GM03348 (cell line): ENCODE data around the gene ANGPTL2.

Source experiments
- DNase-seq: peaks from one replicate; pipeline ENCODE4 v3.0.0; 2012; ENCODE audit warnings: low spot score

ANGPTL2 gene

DNA sequence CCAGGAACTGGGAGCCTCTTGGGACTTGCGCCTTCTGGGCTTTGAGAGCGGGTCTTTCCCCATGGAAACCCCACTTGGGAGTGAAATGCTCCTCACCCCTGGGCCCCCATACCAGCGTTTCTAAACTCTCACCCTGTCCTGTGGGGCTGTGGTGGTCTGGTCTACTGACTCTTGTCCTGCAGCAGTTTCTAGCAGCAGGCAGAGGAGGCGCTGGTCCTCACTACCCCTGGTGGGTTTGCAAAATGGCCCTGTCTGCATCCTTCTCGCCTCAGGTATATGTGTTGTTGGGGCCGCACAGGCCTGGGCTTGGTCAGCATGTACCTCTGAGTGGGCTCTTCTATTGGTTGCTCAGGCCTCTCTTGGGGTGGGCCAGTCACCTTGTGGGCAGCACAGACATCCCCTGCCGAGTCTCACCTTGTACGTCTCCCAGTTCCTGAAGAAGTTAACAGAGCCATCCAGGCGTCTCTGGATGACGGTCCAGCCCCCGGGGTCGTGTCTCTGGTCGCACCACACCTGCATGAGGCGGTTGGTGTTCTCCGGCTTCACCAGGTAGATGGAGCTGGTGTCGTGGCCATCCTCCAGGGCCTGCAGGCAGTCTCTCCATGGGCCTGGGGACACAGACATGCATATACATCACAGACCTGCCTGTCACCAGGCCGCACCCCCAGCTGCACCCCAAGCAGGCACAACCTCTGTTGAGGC is 29.0 kb downstream of the ANGPTL2 start:
- DNase-seq = no peak

DNA sequence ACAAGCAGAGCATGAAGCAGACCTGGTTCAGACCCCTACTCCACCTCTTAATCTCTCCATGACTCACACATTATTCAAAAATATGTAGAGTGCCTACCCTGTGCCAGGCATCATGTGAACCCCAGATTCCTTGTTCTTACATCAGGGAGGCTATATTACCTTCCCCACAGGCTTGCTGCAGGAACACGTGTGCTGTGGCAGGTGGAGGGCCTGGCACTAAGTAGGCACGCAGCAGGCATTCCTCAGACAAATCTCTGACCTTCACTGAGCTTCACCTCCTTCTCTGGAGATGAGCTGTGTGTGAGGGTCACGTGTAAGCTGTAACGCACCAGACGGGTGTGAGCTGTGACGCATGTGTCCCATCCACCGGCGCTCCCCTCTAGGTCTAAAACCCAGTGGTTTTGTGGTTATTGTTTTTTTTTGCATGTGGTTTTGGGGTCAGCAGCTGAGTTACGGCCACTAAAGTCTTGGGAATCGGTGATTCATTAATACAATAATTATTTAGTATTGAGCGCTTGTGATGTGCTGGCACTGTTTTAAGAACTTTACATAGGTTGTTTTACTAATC is 30.3 kb downstream of the ANGPTL2 start:
- DNase-seq = no peak

DNA sequence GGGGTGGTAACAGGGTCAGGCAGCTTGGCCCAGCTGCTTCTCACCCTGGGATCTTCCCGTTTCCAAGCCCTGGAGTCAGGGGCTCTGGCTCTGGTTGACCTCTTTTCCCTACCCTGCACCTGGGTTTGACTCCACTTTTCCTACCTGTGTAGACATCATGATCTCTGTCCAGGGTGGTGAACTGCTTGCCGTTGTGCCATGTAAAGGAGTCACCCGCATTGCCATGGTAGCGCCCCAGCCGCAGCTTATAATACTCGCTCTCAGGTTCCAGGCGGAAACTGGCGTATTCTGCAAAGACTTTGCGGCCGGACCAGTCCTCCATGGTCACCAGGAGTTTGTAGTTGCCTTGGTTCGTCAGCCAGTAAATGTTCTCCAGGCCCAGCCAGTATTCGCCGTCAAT is 30.9 kb downstream of the ANGPTL2 start:
- no peak for DNase-seq

DNA sequence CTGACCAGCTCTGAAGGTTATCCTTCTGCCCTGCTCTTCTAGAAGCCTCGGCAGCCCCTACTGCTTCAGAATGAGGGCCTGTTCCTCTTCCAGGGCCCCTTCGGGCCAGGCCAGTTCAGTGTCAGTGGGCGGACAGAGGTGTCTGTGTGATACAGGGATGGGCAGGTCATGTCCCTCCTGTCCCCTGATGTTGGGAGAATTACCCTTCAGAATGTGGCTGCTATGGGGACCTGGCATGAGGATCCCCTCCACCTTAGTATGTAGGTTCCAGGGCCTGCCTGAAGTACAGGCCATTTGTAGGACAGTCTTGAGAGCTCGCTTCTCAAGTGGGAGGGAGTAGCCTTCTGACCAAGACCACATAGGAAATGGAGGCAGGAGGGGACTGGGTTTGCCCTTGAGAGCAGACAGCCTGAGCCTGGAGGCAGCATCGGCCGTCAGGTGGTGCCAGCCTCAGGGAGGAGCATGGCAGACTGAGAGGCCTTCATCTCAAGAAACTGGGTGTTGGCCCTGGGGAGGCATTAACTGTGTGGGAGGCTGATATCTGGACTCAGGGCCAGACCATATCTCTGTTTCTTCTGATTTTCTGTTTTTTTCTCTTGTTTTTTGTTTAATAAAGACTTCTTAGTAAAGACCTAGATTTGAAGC is 32.0 kb downstream of the ANGPTL2 start:
- no peak for DNase-seq

DNA sequence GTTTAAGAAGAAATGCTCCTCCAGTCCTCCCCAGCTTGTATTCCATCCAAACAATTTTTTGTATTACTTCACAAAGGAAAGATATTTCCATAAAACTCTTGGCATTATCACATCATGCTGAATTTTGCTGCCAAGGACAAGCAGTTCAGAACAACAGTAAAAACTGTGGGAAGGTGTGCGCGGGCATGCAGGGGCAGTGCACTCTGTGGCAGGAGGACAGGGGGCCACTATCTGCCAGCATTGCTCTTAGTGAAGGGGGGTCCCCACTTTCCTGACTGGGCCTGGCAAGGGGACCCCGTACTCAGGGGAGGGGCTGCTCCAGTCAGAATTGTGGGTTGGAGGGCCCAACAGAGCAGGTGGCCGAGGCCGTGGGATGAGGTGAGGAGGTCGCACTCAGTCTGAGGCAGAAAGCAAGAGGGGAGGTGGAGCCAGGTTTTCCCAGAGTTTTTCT is 32.8 kb downstream of the ANGPTL2 start:
- no peak for DNase-seq

DNA sequence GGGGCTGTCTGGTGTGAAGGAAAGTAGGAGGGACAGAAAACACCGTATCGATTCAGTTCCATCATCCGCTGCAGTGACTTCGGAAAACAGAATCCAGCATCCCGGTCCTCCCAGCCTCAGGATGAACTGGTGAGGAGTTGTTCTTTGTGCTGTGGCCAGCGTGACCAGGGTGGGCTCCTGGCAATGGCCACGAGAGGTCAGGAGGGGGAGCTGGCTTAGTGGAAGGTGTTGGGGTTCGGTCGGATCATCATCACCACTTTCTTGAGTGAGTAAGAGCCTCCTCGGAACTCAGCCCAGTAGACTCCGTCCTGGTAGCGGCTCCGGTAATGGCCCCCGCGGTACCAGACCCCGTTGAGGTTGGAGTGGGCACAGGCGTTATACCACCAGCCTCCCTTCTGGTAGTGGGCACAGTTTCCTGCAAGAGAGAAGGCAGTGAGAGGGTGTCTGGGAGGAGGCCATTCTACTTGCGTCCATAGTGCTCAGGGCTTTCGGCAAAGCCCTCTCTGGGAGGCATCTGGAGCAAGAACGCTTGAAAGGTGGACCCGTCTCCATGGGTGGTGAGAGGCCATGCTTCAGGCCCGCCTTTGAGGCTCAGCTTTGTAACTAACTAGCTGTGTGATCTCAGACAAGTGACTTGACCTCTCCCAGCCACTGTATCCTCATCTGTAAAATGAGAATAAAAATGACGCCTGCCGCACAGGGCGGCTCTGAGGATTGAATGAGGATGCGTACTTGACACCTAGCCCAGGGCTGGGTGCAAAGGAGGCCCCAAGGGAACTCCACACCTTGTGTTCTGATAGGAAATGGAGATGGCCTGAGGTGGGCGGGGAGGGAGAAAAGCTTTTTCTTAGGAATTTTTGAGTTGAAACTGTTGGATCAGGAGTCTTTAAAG is 33.5 kb downstream of the ANGPTL2 start:
- no peak for DNase-seq

DNA sequence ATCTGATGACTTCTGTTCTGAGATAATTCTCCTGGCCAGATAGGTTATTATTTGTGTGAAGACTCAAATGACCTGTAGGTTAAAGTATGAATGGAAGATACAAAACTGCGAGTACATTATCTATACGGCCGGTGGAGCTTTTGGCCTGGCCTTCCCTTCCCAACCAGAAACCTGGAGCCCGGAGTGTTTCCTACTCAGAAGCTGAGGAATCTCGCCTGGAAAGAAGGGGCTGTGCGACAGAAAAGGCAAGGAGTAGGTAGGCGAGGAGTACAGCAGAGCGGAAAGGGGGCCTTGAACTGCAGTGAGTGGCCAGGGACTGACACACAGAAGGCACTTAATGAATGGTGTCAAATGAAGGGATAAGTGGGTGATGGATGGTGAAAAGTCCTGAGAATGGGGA is 34.6 kb downstream of the ANGPTL2 start:
- no peak for DNase-seq

DNA sequence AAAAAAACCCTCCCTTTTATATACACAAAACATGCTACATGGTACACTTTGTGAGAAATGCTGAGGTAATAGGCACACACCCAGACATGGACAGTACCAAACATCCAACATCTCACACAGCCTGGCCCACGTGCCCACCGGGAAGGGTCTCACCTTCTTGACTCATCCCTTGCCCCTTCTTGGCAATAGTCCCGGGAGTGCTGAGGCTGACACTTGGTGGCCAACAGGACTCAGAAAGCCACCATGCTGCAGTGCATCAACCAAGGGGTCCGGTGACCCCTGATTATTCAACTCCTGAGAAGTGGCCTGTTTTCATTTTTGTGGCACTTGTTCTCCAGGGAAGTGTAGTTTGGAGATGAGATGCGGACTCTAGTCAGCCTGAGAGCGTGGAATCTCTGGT is 35.0 kb downstream of the ANGPTL2 start:
- no peak for DNase-seq

DNA sequence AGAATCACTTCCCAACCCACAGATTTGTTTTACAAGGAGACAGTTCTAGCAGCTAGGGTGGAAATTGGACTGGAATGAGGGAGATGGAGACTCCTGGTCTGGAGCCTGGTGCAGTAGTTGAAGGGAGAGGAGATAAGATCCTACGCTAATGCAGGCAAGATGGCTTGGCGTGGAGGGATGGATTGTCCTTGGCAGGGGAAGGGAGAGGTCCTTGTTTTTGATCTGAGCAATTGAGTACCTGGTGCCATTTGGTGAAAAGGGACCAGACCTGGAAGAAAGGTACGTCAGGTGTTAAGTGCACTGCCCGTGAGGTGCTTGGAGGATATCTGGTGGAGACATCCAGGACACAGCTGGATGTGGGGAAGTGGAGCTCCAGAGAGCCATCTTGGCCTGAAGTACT is 35.7 kb downstream of the ANGPTL2 start:
- DNase-seq = no peak

DNA sequence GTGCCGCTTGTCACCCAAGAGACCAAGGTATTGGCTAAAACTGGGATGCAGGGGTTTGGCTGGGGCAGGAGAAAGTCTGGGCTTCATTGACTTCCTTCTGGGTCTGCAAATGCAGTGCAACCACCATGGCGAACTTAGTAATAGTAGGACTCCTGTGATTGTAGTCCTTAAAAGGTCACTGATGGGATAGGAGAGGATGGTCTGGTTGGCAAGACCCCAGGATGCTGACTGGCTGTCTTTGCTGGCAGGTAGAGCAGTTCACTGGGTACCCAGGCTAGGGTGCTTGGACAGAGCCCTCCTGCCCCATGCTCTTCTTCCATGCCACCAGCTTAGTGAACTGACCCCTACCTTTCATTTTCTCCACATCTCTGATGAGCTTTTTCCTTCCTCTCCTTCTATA is 37.2 kb downstream of the ANGPTL2 start:
- DNase-seq = no peak

DNA sequence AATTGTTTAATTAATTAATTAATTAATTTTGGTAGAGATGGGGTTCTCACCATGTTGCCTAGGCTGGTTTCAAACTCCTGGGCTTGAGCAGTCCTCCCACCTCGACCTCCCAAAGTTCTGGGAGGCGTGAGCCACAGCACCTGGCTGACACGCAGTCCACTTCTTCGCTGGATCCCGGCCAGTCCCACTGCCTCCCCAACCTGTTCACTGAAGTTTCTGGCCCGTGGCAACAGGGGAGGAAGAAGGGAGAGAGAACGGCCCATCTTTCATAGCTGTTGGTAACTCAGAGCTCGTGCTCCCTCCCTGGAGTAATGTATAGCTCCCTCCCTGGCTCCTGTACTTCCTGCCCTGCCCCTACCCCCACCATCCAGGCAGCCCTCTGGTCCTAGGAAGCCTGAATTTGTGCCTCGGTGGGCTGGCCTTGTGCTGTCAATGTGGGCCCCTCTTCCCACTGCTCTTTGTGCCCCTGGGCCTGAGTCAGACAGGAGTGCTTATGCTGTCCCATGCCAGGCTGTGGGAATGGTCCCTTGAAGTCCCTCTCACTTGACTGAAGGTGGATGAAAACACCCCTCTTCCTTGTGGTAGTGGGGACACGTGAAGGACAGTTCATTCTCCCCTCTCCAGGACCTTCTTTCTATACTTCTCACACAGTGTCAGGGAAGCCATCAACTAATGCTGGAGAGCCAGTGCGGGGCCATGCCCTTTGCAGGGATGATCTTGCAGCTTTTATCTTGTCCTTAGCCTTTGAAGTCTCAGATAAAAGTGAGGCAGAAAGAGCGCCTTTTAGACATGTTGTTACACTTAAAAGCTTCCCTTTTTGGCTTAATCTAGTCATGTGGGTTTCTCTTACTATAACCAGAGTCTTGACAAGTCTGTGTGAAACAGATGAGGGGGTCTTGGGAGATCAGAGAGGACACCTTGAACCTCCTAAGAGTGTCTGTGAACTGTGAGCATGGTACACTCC is 38.1 kb downstream of the ANGPTL2 start:
- no peak for DNase-seq

DNA sequence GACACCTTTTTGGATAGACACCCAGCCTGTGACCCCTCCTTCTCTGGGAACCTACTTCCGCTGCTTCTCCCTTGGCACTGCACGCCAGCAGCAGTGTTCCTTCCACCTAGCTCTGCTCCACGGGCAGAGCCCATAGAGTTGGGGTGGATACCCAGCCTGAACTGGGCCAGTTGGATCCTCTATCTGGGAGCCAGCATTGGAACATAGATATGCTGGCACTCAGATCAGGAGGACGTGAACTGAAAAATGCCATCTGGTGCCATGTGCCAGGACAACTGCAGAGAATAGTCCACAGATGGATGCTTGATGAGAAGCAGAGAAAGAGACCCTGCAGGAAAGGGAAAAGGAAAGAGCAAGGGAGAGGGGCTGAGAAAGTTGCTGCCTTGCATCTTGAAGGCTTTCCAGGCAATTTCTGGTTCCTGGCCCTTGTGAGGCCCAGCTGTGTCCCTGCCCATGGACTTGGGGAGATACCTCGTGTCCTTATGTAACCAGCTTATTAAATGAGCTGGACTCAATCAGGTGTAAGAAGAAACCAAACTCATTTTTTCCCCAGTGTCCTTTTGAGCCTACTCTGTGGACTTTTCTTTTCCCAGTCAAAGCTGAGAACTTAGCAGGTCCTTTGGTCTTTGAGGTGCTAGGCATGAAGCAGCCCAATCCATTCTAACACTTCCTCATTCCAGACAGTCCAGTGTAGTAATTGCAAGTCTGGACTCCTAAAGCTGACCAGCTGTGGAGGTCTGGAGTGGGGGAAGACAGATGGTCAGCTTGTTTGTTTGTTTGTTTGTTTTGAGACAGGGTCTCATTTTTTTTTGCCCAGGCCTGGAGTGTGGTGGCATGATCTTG is 39.1 kb downstream of the ANGPTL2 start:
- peak; percentile 71 for DNase-seq

DNA sequence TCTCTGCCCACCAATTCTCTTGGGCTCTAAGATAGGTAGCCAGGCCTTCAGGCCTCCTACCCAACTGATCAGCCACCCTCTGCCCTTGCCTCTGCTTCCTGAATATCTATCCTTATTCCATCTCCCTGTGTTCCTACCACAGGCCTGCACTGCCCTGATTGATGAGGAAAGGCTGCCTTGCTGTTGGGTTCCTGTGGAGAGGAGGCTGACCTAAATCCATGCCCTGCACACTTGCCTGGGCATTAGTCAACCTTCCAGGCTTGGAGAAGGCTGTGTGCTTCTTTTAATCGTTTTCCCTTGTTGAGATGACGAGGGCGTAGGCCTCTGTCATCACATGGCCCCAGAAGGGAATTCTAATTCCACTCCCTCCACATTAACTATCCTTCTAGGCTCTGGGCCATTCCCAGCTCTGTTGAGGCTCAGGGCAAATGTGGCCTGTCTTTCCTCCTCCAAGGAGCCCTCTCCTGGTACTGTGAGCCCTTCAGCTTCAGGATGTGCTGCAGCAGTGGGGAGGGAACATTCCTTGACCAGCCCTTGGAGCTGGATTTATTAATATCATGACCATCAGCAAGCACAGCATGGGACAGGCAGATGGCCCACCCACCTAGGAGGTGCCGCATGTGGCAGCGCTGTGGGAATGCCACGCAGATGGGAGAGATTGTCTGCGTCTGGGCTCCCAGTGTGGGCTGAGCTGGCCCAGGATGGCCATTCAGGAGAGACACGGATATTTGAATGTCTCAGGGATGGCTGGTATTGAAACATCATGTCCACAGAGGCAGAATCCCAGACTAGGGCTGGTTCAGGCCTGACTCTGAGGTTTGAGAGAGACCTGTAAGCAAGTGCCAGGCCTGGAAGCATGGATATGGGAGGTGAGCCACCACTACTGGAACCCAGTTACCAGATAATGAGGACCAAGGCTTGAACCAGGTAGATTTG is 40.9 kb downstream of the ANGPTL2 start:
- no peak for DNase-seq

DNA sequence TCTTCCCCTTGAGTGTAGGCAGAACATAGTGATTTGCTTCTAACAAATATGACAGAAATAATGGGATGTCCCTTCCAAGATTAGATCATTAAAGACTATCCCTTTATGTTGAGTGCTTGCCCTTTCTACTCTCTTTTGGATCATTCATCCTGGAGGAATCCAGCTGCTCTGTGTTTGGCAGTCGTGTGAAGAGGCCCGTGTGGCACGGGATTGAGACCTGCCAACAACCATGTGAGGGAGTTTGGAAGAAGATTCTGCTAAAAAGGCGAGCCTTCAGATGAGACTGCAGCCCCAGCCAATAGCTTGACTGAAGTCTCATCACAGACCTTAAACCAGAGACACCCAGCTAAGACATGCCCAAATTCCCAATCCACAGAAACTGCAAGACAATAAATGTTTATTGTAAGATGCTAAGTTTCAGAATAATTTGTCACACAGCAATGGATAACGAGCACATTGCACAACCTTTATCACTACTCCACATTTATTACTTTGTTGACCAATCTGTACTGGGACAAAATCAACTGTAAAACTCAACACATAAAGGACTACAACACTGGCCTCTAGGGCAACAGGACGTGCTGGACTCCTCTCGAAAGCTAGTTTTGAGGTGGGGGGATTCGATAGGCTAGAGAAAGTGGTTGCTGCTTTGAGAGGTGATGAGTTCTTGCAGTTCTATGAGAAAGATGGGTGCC is 42.8 kb downstream of the ANGPTL2 start:
- DNase-seq = no peak

DNA sequence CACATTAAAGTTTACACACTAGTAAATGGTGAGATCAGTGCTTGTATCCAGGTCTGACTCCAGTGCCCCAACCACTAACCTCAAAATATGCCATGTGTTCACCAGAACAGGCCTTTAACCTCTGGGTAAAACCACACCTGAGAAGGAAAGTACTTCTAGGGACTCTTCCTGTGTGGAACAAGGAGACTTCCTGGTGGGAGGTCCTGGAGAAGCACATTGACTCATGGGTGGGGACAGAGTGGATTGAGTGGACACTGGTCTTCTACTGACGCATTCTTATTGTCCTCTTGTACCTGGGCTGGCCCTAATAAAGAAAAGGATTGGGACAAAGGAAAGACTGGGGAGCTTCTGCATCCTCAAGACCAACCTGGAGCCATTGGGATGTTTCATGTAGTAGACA is 43.4 kb downstream of the ANGPTL2 start:
- DNase-seq = no peak

DNA sequence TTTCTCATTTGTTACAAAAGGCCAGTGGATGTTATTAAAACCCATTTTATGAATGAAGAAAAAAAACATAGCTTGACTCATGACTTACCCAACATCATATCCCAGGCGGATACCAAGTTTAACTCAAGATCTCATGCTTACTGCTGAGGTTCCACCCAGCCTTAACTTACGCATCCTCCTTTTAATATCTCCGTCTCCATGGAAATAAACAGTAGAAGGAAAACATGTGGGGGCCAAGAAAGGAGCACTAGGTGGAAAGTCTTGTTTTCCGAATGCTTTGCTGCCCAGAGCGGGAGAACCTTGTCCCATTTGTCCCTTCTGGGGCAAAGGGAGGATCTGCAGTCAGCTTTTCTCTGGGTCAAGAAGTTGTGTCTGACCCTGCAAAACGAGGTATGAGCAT is 44.1 kb downstream of the ANGPTL2 start:
- no peak for DNase-seq

DNA sequence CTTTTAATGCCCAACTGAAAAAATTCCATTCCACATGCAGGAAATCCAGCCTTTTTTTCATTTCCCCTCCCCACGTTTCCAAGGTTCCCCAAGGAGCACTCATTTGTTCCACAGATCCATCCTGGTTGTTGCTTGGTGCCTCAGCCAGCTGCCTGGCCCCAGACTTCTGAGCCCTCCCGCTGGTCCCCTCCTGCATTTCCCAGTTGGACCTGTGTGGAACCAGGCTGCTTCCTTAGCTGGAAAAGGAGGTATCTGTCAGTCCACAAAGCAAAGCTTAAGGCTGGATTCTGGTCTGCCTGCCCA is 44.8 kb downstream of the ANGPTL2 start:
- no peak for DNase-seq

DNA sequence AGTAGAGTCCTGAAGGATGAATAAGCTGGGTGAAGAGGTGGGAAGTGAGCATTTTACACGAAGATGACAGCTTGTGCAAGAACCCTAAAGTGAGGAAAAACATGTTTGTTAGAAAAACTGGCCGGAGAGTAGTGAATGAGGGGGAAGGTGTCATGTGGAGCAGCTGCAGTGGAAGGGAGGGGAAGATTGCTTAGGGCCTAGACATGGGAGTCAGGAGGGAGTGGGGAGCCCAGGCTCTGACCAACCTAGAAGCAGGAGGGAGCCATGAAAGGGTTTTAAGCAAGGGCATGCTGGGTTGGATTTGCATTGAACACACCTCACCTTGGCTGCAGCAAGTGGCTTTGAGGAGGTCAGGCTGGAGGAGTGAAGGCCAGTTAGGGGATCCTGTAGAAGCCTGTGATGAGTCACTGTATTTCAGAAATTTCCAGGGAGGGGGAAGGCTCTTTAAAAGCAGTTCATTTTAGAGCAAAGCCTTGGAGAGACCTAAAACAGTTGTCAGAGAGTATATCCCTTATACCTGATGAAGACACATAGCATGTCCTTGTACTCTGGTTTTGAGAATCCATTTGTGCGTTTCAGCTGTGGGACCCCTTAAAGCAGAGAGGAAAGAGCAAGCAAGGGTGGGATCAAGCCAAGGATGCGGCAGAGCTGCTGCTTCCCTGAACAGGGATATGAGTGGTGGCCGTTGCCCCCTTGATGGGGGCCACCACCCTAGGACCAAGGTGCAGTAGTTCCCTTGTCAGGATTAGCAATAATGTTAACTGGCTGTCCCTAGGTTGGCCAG is 45.4 kb downstream of the ANGPTL2 start:
- DNase-seq = no peak
